Left lung (tissue), 10 donors: ENCODE data around the gene PCMTD2. TPM values are rescaled to one million over a fixed set of nuclear protein-coding genes. Genes with fewer than 3 reads are reported as not detected.

Experiments
- ATAC-seq: fragments of 200-7000 bp; cut with Tn5 transposase; one replicate; pipeline ENCODE4 v1.9.1; 2020; ENCODE audit warnings: moderate library complexity
- DNase-seq, 4 donors: peaks; one replicate each; pipeline ENCODE4 v3.0.0-alpha.2; 2013 to 2020
- H3K27ac ChIP-seq, 2 donors: fragments of 200-600 bp; sonication (generic) in 1 of 2; one replicate each; pipeline versions ENCODE4 v1.5.0 to v1.8.0; 2020 to 2021
- H3K27me3 ChIP-seq, 2 donors: fragments of 200-600 bp; sonication (generic) in 1 of 2; one replicate each; pipeline versions ENCODE4 v1.5.0 to v1.8.0; 2020 to 2021
- H3K36me3 ChIP-seq, 2 donors: fragments of 200-600 bp; sonication (generic) in 1 of 2; one replicate each; pipeline versions ENCODE4 v1.5.0 to v1.8.0; 2020 to 2021
- H3K4me1 ChIP-seq, 2 donors: fragments of 200-600 bp; one replicate each; pipeline ENCODE4 v1.8.0; 2021
- H3K4me3 ChIP-seq, 2 donors: fragments of 200-600 bp; sonication (generic) in 1 of 2; one replicate each; pipeline versions ENCODE4 v1.5.0 to v1.8.0; 2020 to 2021; ENCODE audit warnings: mild to moderate bottlenecking in 1 of 2
- H3K9me3 ChIP-seq, 2 donors: fragments of 200-600 bp; sonication (generic) in 1 of 2; one replicate each; pipeline versions ENCODE4 v1.5.0 to v1.8.0; 2020 to 2021
- CTCF ChIP-seq, 2 donors: fragments of 200-600 bp; sonication (generic) in 1 of 2; IDR thresholded peaks; one replicate each; pipeline versions ENCODE4 v1.5.0 to v1.8.0; 2021; ENCODE audit warnings: antibody characterized with exemption in 2 of 2
- intact Hi-C, 2 donors: fragments of 100-400 bp; cut with DNase I; formaldehyde crosslinking; loops; one replicate each; pipeline versions ENCODE4 v1.11.2 to v1.14.2; 2022
- polyA plus RNA-seq, 6 donors: library from polyadenylated mRNA; unstranded; fragments of 120-200 nt; gene quantifications; one replicate each; pipeline ENCODE4 v1.2.1, GENCODE V29; 2013; ENCODE audit not compliant: insufficient read length in 6 of 6
- total RNA-seq, 2 donors: library from RNA; stranded (reverse); fragmentation: NEBNext Ultra II Directional; extraction: Animal tissue kit (Norgen Biotek cat#: 25700); gene quantifications; one replicate each; pipeline ENCODE4 v1.2.1, GENCODE V29; 2021
- donor health status: DM: no; HTN: yes; CAD: no.
- donor health status: DM: no; HTN: no; CAD: no.

PCMTD2 gene
- total and polyA plus RNA-seq, 8 donors: 31.6 to 163 (median 124) TPM

GRCh38 chr20:64225828-64226598 is 29.5 kb upstream of the PCMTD2 start:
- no peak for TF ChIP-seq CTCF (IDR thresholded peaks at IDR 0.05)
- ATAC-seq (no peak), DNase-seq (peak in 1 of 4 donors; percentile 43)
- Histone ChIP-seq H3K9me3 (no peaks in the 10 kb centered on the region), H3K27ac (no peak overlapping the region), H3K27me3 (no peaks in the 10 kb centered on the region), H3K36me3 (no peaks in the 10 kb centered on the region), H3K4me1 (peaks cover 0 to 17% of the 10 kb centered on the region in 2 donors), H3K4me3 (no peak overlapping the region)
- intact Hi-C loops: no loop called here

GRCh38 chr20:64226686-64227580 is 28.6 kb upstream of the PCMTD2 start:
- DNase-seq (peak in 1 of 4 donors; percentile 72), ATAC-seq (no peak)
- no peaks in the 10 kb centered on the region for H3K36me3 ChIP-seq
- no peak overlapping the region for H3K4me3 ChIP-seq
- no peak for TF ChIP-seq CTCF (IDR thresholded peaks at IDR 0.05)
- H3K27me3 ChIP-seq: no peaks in the 10 kb centered on the region
- no peak overlapping the region for H3K27ac ChIP-seq
- H3K4me1 ChIP-seq: peaks cover 0 to 17% of the 10 kb centered on the region in 2 donors
- H3K9me3 ChIP-seq: no peaks in the 10 kb centered on the region
- intact Hi-C loops: no loop called here

GRCh38 chr20:64228086-64228653 is 27.4 kb upstream of the PCMTD2 start:
- ATAC-seq (no peak), DNase-seq (peak in 1 of 4 donors; percentile 23)
- H3K27ac ChIP-seq: no peak overlapping the region
- no peak overlapping the region for H3K4me3 ChIP-seq
- intact Hi-C loops: no loop called here
- no peaks in the 10 kb centered on the region for H3K36me3 ChIP-seq
- H3K27me3 ChIP-seq: no peaks in the 10 kb centered on the region
- TF ChIP-seq CTCF (IDR thresholded peaks at IDR 0.05): no peak
- peaks cover 0 to 10% of the 10 kb centered on the region in 2 donors for H3K4me1 ChIP-seq
- no peaks in the 10 kb centered on the region for H3K9me3 ChIP-seq

GRCh38 chr20:64228751-64229506 is 26.6 kb upstream of the PCMTD2 start:
- H3K27ac ChIP-seq: no peak overlapping the region

More at GRCh38 chr20:64228751-64229506, 26.6 kb upstream of the PCMTD2 start:
- Histone ChIP-seq H3K9me3 (no peaks in the 10 kb centered on the region), H3K36me3 (no peaks in the 10 kb centered on the region), H3K27me3 (no peaks in the 10 kb centered on the region), H3K4me1 (peaks cover 0 to 2% of the 10 kb centered on the region in 2 donors), H3K4me3 (no peak overlapping the region)
- no peak for TF ChIP-seq CTCF (IDR thresholded peaks at IDR 0.05)
- intact Hi-C loops: no loop called here
- DNase-seq (peak in 1 of 4 donors; percentile 64), ATAC-seq (no peak)
